Stomach (tissue), 9 donors: Measurements from ENCODE around the gene COL9A2. TPM values are rescaled to one million over a fixed set of nuclear protein-coding genes. Genes with fewer than 3 reads are reported as not detected.
A peak's percentile ranks its signal among the peaks of the same experiment; 100 is the strongest.
"Not testable (repeated sequence)": the region's sequence is repeated elsewhere in the genome, so short reads cannot be mapped to it uniquely, and the experiment has no call there.

Source experiments
- DNase-seq, 2 donors: peaks; one replicate each; pipeline versions ENCODE4 v3.0.0 to v3.0.0-alpha.2; 2013 to 2019
- H3K27ac ChIP-seq, 5 donors: fragments of 200-600 bp in 4 of 5; sonication (generic) in 4 of 5; one replicate each; pipeline ENCODE4 v1.5.1; 2013 to 2019; ENCODE audit warnings: mild to moderate bottlenecking in 1 of 5, moderate library complexity in 1 of 5
- H3K27me3 ChIP-seq, 3 donors: fragments of 200-600 bp; sonication (generic); one replicate each; pipeline ENCODE4 v1.5.1; 2017 to 2019; ENCODE audit warnings: mixed run types in 1 of 3
- H3K36me3 ChIP-seq, 4 donors: fragments of 200-600 bp; sonication (generic); 1 replicate in 3 of 4; 2 replicates in 1 of 4; pipeline ENCODE4 v1.5.1; 2016 to 2019
- H3K4me1 ChIP-seq, 4 donors: fragments of 200-600 bp; sonication (generic); one replicate each; pipeline ENCODE4 v1.5.1; 2016 to 2019
- H3K4me3 ChIP-seq, 4 donors: fragments of 200-600 bp; sonication (generic) in 3 of 4; one replicate each; pipeline ENCODE4 v1.5.1; 2016 to 2019; ENCODE audit warnings: mild to moderate bottlenecking in 1 of 4
- H3K9me3 ChIP-seq, 4 donors: fragments of 200-600 bp; sonication (generic); one replicate each; pipeline ENCODE4 v1.5.1; 2016 to 2019
- CTCF ChIP-seq, 7 experiments: fragments of 450-650 bp in 4 of 7; fragments of 200-600 bp in 3 of 7; sonication (generic) in 3 of 7; IDR thresholded peaks; one replicate each; pipeline ENCODE4 v1.5.1; 2016 to 2019; ENCODE audit warnings: antibody characterized with exemption in 7 of 7, control low read depth in 2 of 7, mild to moderate bottlenecking in 1 of 7
- EP300 ChIP-seq: sonication (generic); formaldehyde crosslinking; IDR thresholded peaks from one replicate; pipeline ENCODE4 v1.6.1; 2017; ENCODE audit warnings: antibody characterized with exemption
- POLR2A ChIP-seq, 4 donors: fragments of 450-650 bp; IDR thresholded peaks; one replicate each; pipeline ENCODE4 v1.6.1; 2016; ENCODE audit warnings: antibody characterized with exemption in 4 of 4, control low read depth in 2 of 4, mild to moderate bottlenecking in 1 of 4, moderate library complexity in 1 of 4
- POLR2AphosphoS5 ChIP-seq, 3 donors: sonication (generic); formaldehyde crosslinking; IDR thresholded peaks; one replicate each; pipeline ENCODE4 v1.6.1; 2016; ENCODE audit warnings: antibody characterized with exemption in 3 of 3
- WGBS, 5 donors: extraction: QIAGEN DNeasy Blood & Tissue Kit in 3 of 5; methylation state at CpG; one replicate each; pipeline versions ENCODE4 v1.1.5 to v1.1.7; 2013 to 2018; 5-methylcytosine and 5-hydroxymethylcytosine counted together
- intact Hi-C: fragments of 100-400 bp; cut with DNase I; formaldehyde crosslinking; loops from one replicate; pipeline ENCODE4 v1.15.1; 2023; ENCODE audit warnings: low total_unique reads
- polyA plus RNA-seq, 3 donors: library from polyadenylated mRNA; stranded (reverse); fragments of 200-250 nt; gene quantifications; one replicate each; pipeline ENCODE4 v1.2.3, GENCODE V29; 2013
- total RNA-seq, 5 donors: library from RNA; depleted of rRNA; stranded (reverse); fragments of >200 nt; gene quantifications; one replicate each; pipeline versions ENCODE4 v1.1.0 to v1.2.3, GENCODE V29; 2014 to 2016
- donor health status: healthy with polysubstance abuse.
- donor health status: Bipolar disorder and iron deficiency.
- donor health status: healthy.

Gene COL9A2
- total and polyA plus RNA-seq, 8 donors, result 5.7 to 79.0 (median 17.7) TPM

- Histone ChIP-seq H3K27me3 (no peaks in the 10 kb centered on the region), H3K27ac (peak overlapping the region in 4 of 5 donors; percentile 15 to 73 (median 42)), H3K4me1 (peaks cover 0 to 16% (median 7%) of the 10 kb centered on the region in 4 donors), H3K36me3 (no peaks in the 10 kb centered on the region), H3K9me3 (no peaks in the 10 kb centered on the region), H3K4me3 (peak overlapping the region in 3 of 4 donors; percentile 7 to 17 (median 17))
- intact Hi-C loops, result loop anchor here (10.0 kb wide), 1 partner anchor 194 kb away; no protein-coding TSS in a partner anchor
- DNase-seq, result peak; percentile 89 to 94
- TF ChIP-seq POLR2A (IDR thresholded peaks at IDR 0.05), result no peak
- peak in 5 of 7 experiments; percentile 87 to 99 (median 97) for TF ChIP-seq CTCF (IDR thresholded peaks at IDR 0.05)
- WGBS, 5 donors, result 28 to 32% (median 29%) methylated on average over 21 of the region's 21 CpGs
These were observed 21.8 kb upstream of the COL9A2 start for GRCh38 chr1:40338745-40339419.

- TF ChIP-seq POLR2A (IDR thresholded peaks at IDR 0.05), result no peak
- no peak for TF ChIP-seq POLR2AphosphoS5 (IDR thresholded peaks at IDR 0.05)
- no peak for TF ChIP-seq EP300
- TF ChIP-seq CTCF (IDR thresholded peaks at IDR 0.05), result no peak
- Histone ChIP-seq H3K4me3 (no peak overlapping the region), H3K36me3 (no peaks in the 10 kb centered on the region), H3K27ac (no peak overlapping the region), H3K9me3 (no peaks in the 10 kb centered on the region), H3K27me3 (no peaks in the 10 kb centered on the region), H3K4me1 (peaks cover 0 to 16% (median 7%) of the 10 kb centered on the region in 4 donors)
- 37 to 60% (median 49%) methylated on average over 8 of the region's 8 CpGs for WGBS, 5 donors
- intact Hi-C loops, result loop anchor here (10.0 kb wide), 1 partner anchor 193 kb away; no protein-coding TSS in a partner anchor
- peak in 1 of 2 donors; percentile 19 for DNase-seq
These were observed 20.4 kb upstream of the COL9A2 start for GRCh38 chr1:40337443-40337842.

- intact Hi-C loops, result loop anchor here (10.0 kb wide), 1 partner anchor 188 kb away; no protein-coding TSS in a partner anchor
- H3K9me3 ChIP-seq, result peaks cover 0 to 9% (median 0%) of the 10 kb centered on the region in 4 donors
- no peaks in the 10 kb centered on the region for H3K36me3 ChIP-seq
- no peak overlapping the region for H3K27ac ChIP-seq
- no peak for TF ChIP-seq CTCF (IDR thresholded peaks at IDR 0.05)
- TF ChIP-seq POLR2AphosphoS5 (IDR thresholded peaks at IDR 0.05), result no peak
- no peak for TF ChIP-seq EP300
- no peak for TF ChIP-seq POLR2A (IDR thresholded peaks at IDR 0.05)
- no peaks in the 10 kb centered on the region for H3K27me3 ChIP-seq
- no peak overlapping the region for H3K4me3 ChIP-seq
- no peaks in the 10 kb centered on the region for H3K4me1 ChIP-seq
- no peak for DNase-seq
- WGBS, 5 donors, result 87 to 96% (median 90%) methylated on average over 1 of the region's 1 CpG
These were observed 15.6 kb upstream of the COL9A2 start for GRCh38 chr1:40332695-40333094.

- not testable (repeated sequence) for H3K9me3 ChIP-seq, H3K4me1 ChIP-seq, DNase-seq, H3K4me3 ChIP-seq, H3K27me3 ChIP-seq, H3K27ac ChIP-seq, H3K36me3 ChIP-seq
- 42 to 94% (median 80%) methylated on average over 1 of the region's 1 CpG for WGBS, 5 donors
- intact Hi-C loops, result loop anchor here (10.0 kb wide), 1 partner anchor 187 kb away; no protein-coding TSS in a partner anchor
These were observed 14.3 kb upstream of the COL9A2 start for GRCh38 chr1:40331403-40331802.
